OCI-LY7 (cell line): ENCODE measurements around the gene XIST. TPM values are rescaled to one million over a fixed set of nuclear protein-coding genes. Genes with fewer than 3 reads are reported as not detected.

Experiments
- BruUV-seq: library from RNA; stranded (reverse); fragments of 400-500 nt; replicated peaks from 2 replicates; lab custom pipeline; 2021; lab: Mats Ljungman, UMichigan
- CTCF ChIA-PET: fragments of 300-600 bp; sonication (Branson Sonifier 250); formaldehyde crosslinking; loops from one replicate; lab custom pipeline; 2022; ENCODE audit warnings: antibody characterized with exemption; ENCODE audit not compliant: unreplicated experiment; lab: Charles Lee
- POLR2A ChIA-PET: fragments of 300-600 bp; sonication (Branson Sonifier 250); formaldehyde crosslinking; loops from one replicate; lab custom pipeline; 2022; ENCODE audit warnings: antibody characterized with exemption; lab: Charles Lee
- DNase-seq: peaks from one replicate; pipeline ENCODE4 v3.0.0-alpha.2; 2015; ENCODE audit warnings: low spot score
- H2AFZ ChIP-seq: fragments of 200-600 bp; sonication (generic), shearing (Covaris generic); 2 replicates; pipeline ENCODE4 v1.6.1; 2014; ENCODE audit warnings: mild to moderate bottlenecking, antibody characterized with exemption, low read length, moderate library complexity
- H3K27ac ChIP-seq: fragments of 200-600 bp; sonication (generic); 2 replicates; pipeline ENCODE4 v1.5.1; 2014; ENCODE audit warnings: mixed run types, low read depth, mild to moderate bottlenecking, moderate library complexity, low read length, inconsistent platforms; ENCODE audit not compliant: poor library complexity, severe bottlenecking
- H3K36me3 ChIP-seq: fragments of 200-600 bp; sonication (generic); 2 replicates; pipeline ENCODE4 v1.6.1; 2014; ENCODE audit warnings: mild to moderate bottlenecking, antibody characterized with exemption, low read length, moderate library complexity, mixed read lengths; ENCODE audit not compliant: insufficient read depth
- H3K4me1 ChIP-seq: fragments of 200-600 bp; sonication (generic); 2 replicates; pipeline ENCODE4 v1.5.1; 2014; ENCODE audit warnings: mild to moderate bottlenecking, low read length; ENCODE audit not compliant: insufficient read depth, poor library complexity, severe bottlenecking
- H3K4me2 ChIP-seq: fragments of 200-600 bp; sonication (generic); 2 replicates; pipeline ENCODE4 v1.6.1; 2014; ENCODE audit warnings: mild to moderate bottlenecking, low read length
- H3K4me3 ChIP-seq: fragments of 200-600 bp; sonication (generic); 2 replicates; pipeline ENCODE4 v1.5.1; 2014; ENCODE audit warnings: mild to moderate bottlenecking, low read depth, low read length; ENCODE audit not compliant: poor library complexity, severe bottlenecking
- H3K79me2 ChIP-seq: fragments of 200-600 bp; sonication (generic); 2 replicates; pipeline ENCODE4 v1.6.1; 2016; ENCODE audit warnings: low read depth, mild to moderate bottlenecking, low read length, moderate library complexity, mixed read lengths; ENCODE audit not compliant: insufficient read depth
- H3K9me2 ChIP-seq: fragments of 200-600 bp; sonication (generic); 2 replicates; pipeline ENCODE4 v1.6.1; 2016; ENCODE audit warnings: mild to moderate bottlenecking, low read length, mixed read lengths; ENCODE audit not compliant: insufficient read depth
- H3K9me3 ChIP-seq: fragments of 200-600 bp; sonication (generic); 2 replicates; pipeline ENCODE4 v1.6.1; 2014; ENCODE audit warnings: mild to moderate bottlenecking, mixed run types, low read length, mixed read lengths
- H4K20me1 ChIP-seq: fragments of 200-600 bp; sonication (generic); 2 replicates; pipeline ENCODE4 v1.6.1; 2014; ENCODE audit warnings: mild to moderate bottlenecking, antibody characterized with exemption, low read length, moderate library complexity, mixed read lengths; ENCODE audit not compliant: insufficient read depth
- EZH2phosphoT487 ChIP-seq: fragments of 200-600 bp; sonication (generic); IDR thresholded peaks from 2 replicates; pipeline ENCODE4 v1.6.1; 2018; ENCODE audit warnings: low read depth, borderline replicate concordance, mild to moderate bottlenecking, mixed run types, antibody characterized with exemption, low read length, moderate library complexity, mixed read lengths
- intact Hi-C: fragments of 100-400 bp; cut with micrococcal nuclease; formaldehyde crosslinking; loops from one replicate; pipeline ENCODE4 v1.10.0; 2022; ENCODE audit not compliant: unreplicated experiment
- total RNA-seq, 2 experiments: library from RNA; depleted of rRNA in 1 of 2; stranded (reverse); fragments of >200 nt in 1 of 2; shearing (Covaris generic) in 1 of 2; gene quantifications; 2 replicates each; pipeline ENCODE4 v1.2.3, GENCODE V29; 2014 to 2022
- TF ChIP-seq, protein P1 (sequence below): fragments of 200-600 bp; sonication (generic); conservative IDR thresholded peaks from 2 replicates; pipeline ENCODE4 v1.5.1; 2014; ENCODE audit warnings: mild to moderate bottlenecking, antibody characterized with exemption, low read length, moderate library complexity, mixed read lengths

Gene XIST
- total RNA-seq, 2 experiments from 2014 or later, result not detected

DNA sequence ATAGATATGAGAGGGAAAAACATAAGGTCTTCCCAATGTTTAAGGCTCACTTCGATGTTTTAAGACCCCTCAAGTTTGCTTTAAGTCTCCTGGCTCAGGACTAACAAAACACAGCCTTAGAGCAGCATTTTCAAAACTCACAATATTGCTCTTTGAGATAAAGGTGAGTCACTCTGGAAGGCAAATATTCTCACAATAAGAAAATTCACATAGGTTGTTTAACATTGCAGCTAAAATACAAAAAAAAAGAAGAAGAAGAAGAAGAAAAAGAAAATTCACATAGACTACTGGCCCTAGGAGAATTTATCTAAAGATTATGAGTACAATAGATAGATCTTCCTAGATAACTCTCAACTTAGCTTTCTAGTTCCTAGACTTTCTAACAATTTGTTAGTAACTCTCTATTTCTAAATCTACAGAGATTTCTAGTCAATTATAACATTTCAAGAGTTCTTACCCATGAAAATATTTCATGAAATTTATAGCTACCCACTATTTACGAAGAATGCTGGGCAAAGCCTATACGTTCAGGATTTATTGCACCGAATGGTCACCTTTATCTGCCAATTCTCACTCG, 22.5 kb downstream of the XIST start:
- Histone ChIP-seq H3K36me3 (no peaks in the 10 kb centered on the region), H3K9me3 (no peaks in the 10 kb centered on the region), H3K79me2 (no peaks in the 10 kb centered on the region), H3K4me2 (no peak overlapping the region), H3K4me1 (no peaks in the 10 kb centered on the region), H3K9me2 (no peaks in the 10 kb centered on the region), H3K27ac (no peak overlapping the region), H4K20me1 (no peaks in the 10 kb centered on the region), H2AFZ (no peak overlapping the region), H3K4me3 (no peak overlapping the region)
- no TSS peak for BruUV-seq
- TF ChIP-seq, protein P1, sequence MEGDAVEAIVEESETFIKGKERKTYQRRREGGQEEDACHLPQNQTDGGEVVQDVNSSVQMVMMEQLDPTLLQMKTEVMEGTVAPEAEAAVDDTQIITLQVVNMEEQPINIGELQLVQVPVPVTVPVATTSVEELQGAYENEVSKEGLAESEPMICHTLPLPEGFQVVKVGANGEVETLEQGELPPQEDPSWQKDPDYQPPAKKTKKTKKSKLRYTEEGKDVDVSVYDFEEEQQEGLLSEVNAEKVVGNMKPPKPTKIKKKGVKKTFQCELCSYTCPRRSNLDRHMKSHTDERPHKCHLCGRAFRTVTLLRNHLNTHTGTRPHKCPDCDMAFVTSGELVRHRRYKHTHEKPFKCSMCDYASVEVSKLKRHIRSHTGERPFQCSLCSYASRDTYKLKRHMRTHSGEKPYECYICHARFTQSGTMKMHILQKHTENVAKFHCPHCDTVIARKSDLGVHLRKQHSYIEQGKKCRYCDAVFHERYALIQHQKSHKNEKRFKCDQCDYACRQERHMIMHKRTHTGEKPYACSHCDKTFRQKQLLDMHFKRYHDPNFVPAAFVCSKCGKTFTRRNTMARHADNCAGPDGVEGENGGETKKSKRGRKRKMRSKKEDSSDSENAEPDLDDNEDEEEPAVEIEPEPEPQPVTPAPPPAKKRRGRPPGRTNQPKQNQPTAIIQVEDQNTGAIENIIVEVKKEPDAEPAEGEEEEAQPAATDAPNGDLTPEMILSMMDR, result no peak
- no peak for TF ChIP-seq EZH2phosphoT487
- intact Hi-C loops, result no loop called here
- ChIA-PET POLR2A (interaction anchor here (0.5 kb wide), 1 partner anchor 1137 kb away, joined by 3 read pairs; no protein-coding TSS in a partner anchor), CTCF (no interaction called here)
- no peak for DNase-seq

DNA sequence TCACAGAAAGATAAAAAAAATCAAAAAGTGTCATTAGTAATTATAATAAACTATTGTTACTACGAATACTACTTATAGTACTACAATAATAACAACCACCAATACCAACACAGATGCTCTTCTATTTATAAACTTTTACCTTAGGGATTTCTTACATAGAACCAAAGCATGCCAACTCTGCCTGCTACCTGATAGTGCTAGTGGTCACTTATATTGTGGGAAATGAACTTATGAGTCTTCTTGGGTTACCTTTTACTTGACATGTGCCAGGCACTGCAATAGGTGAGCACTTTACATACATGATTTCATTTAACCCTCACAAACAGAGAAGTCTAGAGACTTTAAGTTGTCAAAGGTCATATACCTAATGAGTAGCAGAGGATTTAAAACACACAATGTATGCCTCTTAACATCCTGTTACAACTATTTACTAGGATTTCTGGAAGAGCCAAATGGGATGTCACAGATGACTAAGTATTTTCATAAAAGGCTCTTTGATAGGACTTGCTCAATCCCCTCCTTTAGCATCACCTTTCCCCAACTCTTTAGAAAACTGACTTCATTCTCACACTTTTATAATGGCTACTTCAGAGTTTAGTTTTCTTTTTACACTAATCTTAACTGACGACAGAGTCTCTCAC, 24.3 kb downstream of the XIST start:
- ChIA-PET CTCF (no interaction called here), POLR2A (no interaction called here)
- Histone ChIP-seq H3K9me2 (no peaks in the 10 kb centered on the region), H3K36me3 (no peaks in the 10 kb centered on the region), H4K20me1 (no peaks in the 10 kb centered on the region), H3K79me2 (no peaks in the 10 kb centered on the region), H3K4me1 (no peaks in the 10 kb centered on the region), H3K9me3 (no peaks in the 10 kb centered on the region), H2AFZ (no peak overlapping the region), H3K4me3 (no peak overlapping the region), H3K4me2 (no peak overlapping the region), H3K27ac (no peak overlapping the region)
- no TSS peak for BruUV-seq
- DNase-seq, result no peak
- intact Hi-C loops, result no loop called here
- TF ChIP-seq, protein P1, result no peak
- no peak for TF ChIP-seq EZH2phosphoT487

DNA sequence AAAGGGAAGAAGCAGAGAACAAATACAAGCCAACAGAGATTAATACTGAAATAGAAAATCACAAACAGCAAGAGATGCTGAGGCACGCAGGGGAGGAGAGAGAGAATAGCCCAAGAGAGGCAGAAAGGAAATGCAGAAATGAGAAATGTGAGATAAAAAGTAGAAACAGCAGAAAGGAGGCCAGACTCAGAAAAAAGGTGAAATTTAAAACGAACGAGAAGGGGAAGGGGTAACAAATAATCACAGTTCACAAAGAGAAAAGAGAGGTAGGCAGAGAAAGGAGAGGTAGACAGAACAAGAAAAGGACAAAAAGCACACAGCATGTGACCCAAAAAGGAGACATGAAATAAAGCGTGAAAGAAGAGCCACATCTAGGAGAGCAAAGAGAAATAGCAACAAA, 25.1 kb downstream of the XIST start:
- H3K4me3 ChIP-seq, result no peak overlapping the region
- CTCF ChIA-PET, result no interaction called here
- DNase-seq, result no peak
- H2AFZ ChIP-seq, result no peak overlapping the region
- H4K20me1 ChIP-seq, result no peaks in the 10 kb centered on the region
- POLR2A ChIA-PET, result no interaction called here
- no TSS peak for BruUV-seq
- H3K9me2 ChIP-seq, result no peaks in the 10 kb centered on the region
- intact Hi-C loops, result no loop called here
- no peaks in the 10 kb centered on the region for H3K79me2 ChIP-seq
- no peak overlapping the region for H3K27ac ChIP-seq
- TF ChIP-seq EZH2phosphoT487, result no peak
- TF ChIP-seq, protein P1, result no peak
- H3K36me3 ChIP-seq, result no peaks in the 10 kb centered on the region
- H3K4me1 ChIP-seq, result no peaks in the 10 kb centered on the region
- H3K4me2 ChIP-seq, result no peak overlapping the region
- no peaks in the 10 kb centered on the region for H3K9me3 ChIP-seq
